ENCODE measurements around the gene LBP. TPM values are rescaled to one million over a fixed set of nuclear protein-coding genes. Genes with fewer than 3 reads are reported as not detected.
"Not testable (repeated sequence)": the region's sequence is repeated elsewhere in the genome, so short reads cannot be mapped to it uniquely, and the experiment has no call there.

The LBP gene
- total RNA-seq, 4 donors from 2014 or later, result not detected

DNA sequence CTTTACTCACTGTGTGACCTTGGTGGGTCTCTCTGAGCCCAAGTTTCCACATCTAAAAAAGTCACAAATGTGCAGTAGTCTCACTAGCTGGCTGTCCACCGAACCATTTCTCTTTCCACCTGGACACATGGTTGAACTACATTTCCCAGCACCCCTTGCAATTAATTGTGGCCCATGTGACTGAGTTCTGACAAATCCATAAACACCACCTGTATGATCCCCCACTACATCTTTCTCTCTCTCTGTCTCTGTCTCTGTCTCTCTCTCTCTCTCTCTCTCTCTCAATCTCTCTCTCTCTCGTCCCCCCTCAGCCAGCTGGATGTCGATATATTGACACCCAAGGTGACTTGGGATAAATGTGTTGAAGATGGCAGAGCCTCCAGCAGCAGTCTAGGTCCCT is 46.1 kb downstream of the LBP start:
- DNase-seq, result no peak
- Histone ChIP-seq H3K27ac (no peak overlapping the region), H3K36me3 (no peaks in the 10 kb centered on the region), H3K4me3 (no peak overlapping the region), H3K27me3 (no peaks in the 10 kb centered on the region), H3K9me3 (no peaks in the 10 kb centered on the region), H3K4me1 (peaks cover 0 to 3% (median 0%) of the 10 kb centered on the region in 4 donors)
- TF ChIP-seq POLR2AphosphoS5 (IDR thresholded peaks at IDR 0.05) (no peak), EP300 (IDR thresholded peaks at IDR 0.05; ENCODE audit: low read depth) (no peak)
- 56 to 71% methylated on average over 3 of the region's 3 CpGs for WGBS, 2 donors (ENCODE audit: low coverage in 1 of 2)
- in situ Hi-C loops (cut with MboI; ENCODE audit: low pct_ligation_motif_present in 1 of 4, low pct_unique_long_range_greater_than_20kb in 1 of 4, low sequenced_read_pairs in 3 of 4) (no loop called here), intact Hi-C loops (cut with DNase I; ENCODE audit: low total_unique reads) (no loop called here)

GRCh38 chr20:38393259-38393658 is 47.0 kb downstream of the LBP start:
- no peak for TF ChIP-seq POLR2AphosphoS5 (IDR thresholded peaks at IDR 0.05)
- TF ChIP-seq POLR2A (IDR thresholded peaks at IDR 0.05), result no peak
- no peak for TF ChIP-seq CTCF (IDR thresholded peaks at IDR 0.05)
- TF ChIP-seq EP300 (IDR thresholded peaks at IDR 0.05; ENCODE audit: low read depth), result no peak
- Histone ChIP-seq H3K4me1 (peaks cover 0 to 3% (median 0%) of the 10 kb centered on the region in 4 donors), H3K9me3 (no peaks in the 10 kb centered on the region), H3K36me3 (no peaks in the 10 kb centered on the region), H3K27me3 (no peaks in the 10 kb centered on the region), H3K27ac (no peak overlapping the region), H3K4me3 (no peak overlapping the region)
- intact Hi-C loops (cut with DNase I; ENCODE audit: low total_unique reads) (no loop called here), in situ Hi-C loops (cut with MboI; ENCODE audit: low pct_ligation_motif_present in 1 of 4, low pct_unique_long_range_greater_than_20kb in 1 of 4, low sequenced_read_pairs in 3 of 4) (no loop called here)
- no peak for DNase-seq
- WGBS, 2 donors (ENCODE audit: low coverage in 1 of 2), result 84 to 89% methylated on average over 5 of the region's 5 CpGs

GRCh38 chr20:38395165-38395564 is 48.9 kb downstream of the LBP start:
- WGBS, 2 donors (ENCODE audit: low coverage in 1 of 2), result 56% methylated on average over 2 of the region's 2 CpGs; no CpG with 5 or more reads in 1 of the 2 donors
- H3K27ac ChIP-seq, result no peak overlapping the region
- DNase-seq, result no peak
- no peaks in the 10 kb centered on the region for H3K9me3 ChIP-seq
- peaks cover 0 to 3% (median 0%) of the 10 kb centered on the region in 4 donors for H3K4me1 ChIP-seq
- no peaks in the 10 kb centered on the region for H3K36me3 ChIP-seq
- H3K27me3 ChIP-seq, result no peaks in the 10 kb centered on the region
- intact Hi-C loops (cut with DNase I; ENCODE audit: low total_unique reads) (no loop called here), in situ Hi-C loops (cut with MboI; ENCODE audit: low pct_ligation_motif_present in 1 of 4, low pct_unique_long_range_greater_than_20kb in 1 of 4, low sequenced_read_pairs in 3 of 4) (no loop called here)
- H3K4me3 ChIP-seq, result no peak overlapping the region
- TF ChIP-seq CTCF (IDR thresholded peaks at IDR 0.05) (no peak), POLR2A (IDR thresholded peaks at IDR 0.05) (no peak), POLR2AphosphoS5 (IDR thresholded peaks at IDR 0.05) (no peak), EP300 (IDR thresholded peaks at IDR 0.05; ENCODE audit: low read depth) (no peak)

GRCh38 chr20:38395751-38396395 is 49.6 kb downstream of the LBP start:
- H3K4me3 ChIP-seq; H3K27ac ChIP-seq; H3K27me3 ChIP-seq; DNase-seq; in situ Hi-C loops (cut with MboI; ENCODE audit: low pct_ligation_motif_present in 1 of 4, low pct_unique_long_range_greater_than_20kb in 1 of 4, low sequenced_read_pairs in 3 of 4); H3K9me3 ChIP-seq; intact Hi-C loops (cut with DNase I; ENCODE audit: low total_unique reads); H3K4me1 ChIP-seq; H3K36me3 ChIP-seq: not testable (repeated sequence)
- WGBS, 2 donors (ENCODE audit: low coverage in 1 of 2), result 80 to 100% methylated on average over 1 to 2 of the region's 2 CpGs

- no peaks in the 10 kb centered on the region for H3K4me1 ChIP-seq
- no peak overlapping the region for H3K27ac ChIP-seq
- intact Hi-C loops (cut with DNase I; ENCODE audit: low total_unique reads), result no loop called here
- no peaks in the 10 kb centered on the region for H3K27me3 ChIP-seq
- H3K4me3 ChIP-seq, result no peak overlapping the region
- no peaks in the 10 kb centered on the region for H3K9me3 ChIP-seq
- no peak for TF ChIP-seq CTCF (IDR thresholded peaks at IDR 0.05)
- TF ChIP-seq POLR2A (IDR thresholded peaks at IDR 0.05), result no peak
- no peak for TF ChIP-seq EP300 (IDR thresholded peaks at IDR 0.05; ENCODE audit: low read depth)
- TF ChIP-seq POLR2AphosphoS5 (IDR thresholded peaks at IDR 0.05), result no peak
- in situ Hi-C loops (cut with MboI; ENCODE audit: low pct_ligation_motif_present in 1 of 4, low pct_unique_long_range_greater_than_20kb in 1 of 4, low sequenced_read_pairs in 3 of 4), result loop anchor here in 2 of 4 donors (25.0 kb wide), 1 partner anchor 340 kb away; no protein-coding TSS in a partner anchor
- WGBS, 2 donors (ENCODE audit: low coverage in 1 of 2), result 98% methylated on average over 5 of the region's 5 CpGs; no CpG with 5 or more reads in 1 of the 2 donors
- H3K36me3 ChIP-seq, result no peaks in the 10 kb centered on the region
- DNase-seq, result no peak
These were observed 55.8 kb downstream of the LBP start for GRCh38 chr20:38402089-38402488.
